Neuronal stem cell (in vitro differentiated cells): Measurements from ENCODE around the gene ZNF827.

Experiments used
- DNase-seq: peaks from one replicate; pipeline ENCODE4 v3.0.0-alpha.2; 2013; ENCODE audit warnings: low spot score
- H2AFZ ChIP-seq: one replicate; pipeline ENCODE4 v1.6.1; 2013; ENCODE audit warnings: mild to moderate bottlenecking, low read length, inconsistent platforms
- H2AK5ac ChIP-seq: 2 replicates; pipeline ENCODE4 v1.6.1; 2013; ENCODE audit warnings: low read depth, mild to moderate bottlenecking, inconsistent platforms, low read length, moderate library complexity, mixed read lengths
- H2BK120ac ChIP-seq: 2 replicates; pipeline ENCODE4 v1.6.1; 2013; ENCODE audit warnings: low read depth, mild to moderate bottlenecking, inconsistent platforms, low read length, moderate library complexity, mixed read lengths
- H2BK12ac ChIP-seq: one replicate; pipeline ENCODE4 v1.6.1; 2013; ENCODE audit warnings: low read length, inconsistent platforms
- H2BK15ac ChIP-seq: 2 replicates; pipeline ENCODE4 v1.6.1; 2013; ENCODE audit warnings: mild to moderate bottlenecking, low read length, inconsistent platforms, mixed read lengths
- H2BK5ac ChIP-seq: one replicate; pipeline ENCODE4 v1.6.1; 2013; ENCODE audit warnings: inconsistent platforms, mild to moderate bottlenecking, low read length, moderate library complexity
- H3K14ac ChIP-seq: one replicate; pipeline ENCODE4 v1.6.1; 2013; ENCODE audit warnings: low read length, inconsistent platforms
- H3K18ac ChIP-seq: 2 replicates; pipeline ENCODE4 v1.6.1; 2013; ENCODE audit warnings: low read length, inconsistent platforms
- H3K23ac ChIP-seq: 2 replicates; pipeline ENCODE4 v1.6.1; 2013; ENCODE audit warnings: low read depth, mild to moderate bottlenecking, mixed read lengths, low read length, inconsistent platforms; ENCODE audit not compliant: poor library complexity
- H3K27ac ChIP-seq: replicated peaks from 3 replicates; pipeline ENCODE4 v1.5.1; 2013; ENCODE audit warnings: low read length, inconsistent platforms
- H3K27me3 ChIP-seq, 3 experiments: 2 replicates each; pipeline ENCODE4 v1.6.1; 2013; ENCODE audit warnings: low read length in 3 of 3, mild to moderate bottlenecking in 2 of 3, inconsistent platforms in 1 of 3, low read depth in 1 of 3, mixed read lengths in 1 of 3, moderate library complexity in 1 of 3; ENCODE audit not compliant: control insufficient read depth in 3 of 3, insufficient read depth in 3 of 3
- H3K36me3 ChIP-seq, 2 donors: replicated peaks in 1 of 2; 2 replicates each; pipeline ENCODE4 v1.6.1; 2013; ENCODE audit warnings: low read length in 2 of 2; ENCODE audit not compliant: control insufficient read depth in 2 of 2, insufficient read depth in 2 of 2
- H3K4ac ChIP-seq: 2 replicates; pipeline ENCODE4 v1.6.1; 2013; ENCODE audit warnings: inconsistent platforms, mild to moderate bottlenecking, low read length, moderate library complexity
- H3K4me1 ChIP-seq, 2 donors: 1 replicate in 1 of 2; 2 replicates in 1 of 2; pipeline ENCODE4 v1.6.1; 2013; ENCODE audit warnings: low read length in 2 of 2, low read depth in 1 of 2; ENCODE audit not compliant: control insufficient read depth in 2 of 2, insufficient read depth in 1 of 2
- H3K4me2 ChIP-seq: one replicate; pipeline ENCODE4 v1.6.1; 2013; ENCODE audit warnings: mild to moderate bottlenecking, low read length, inconsistent platforms; ENCODE audit not compliant: insufficient read depth, poor library complexity, severe bottlenecking
- H3K4me3 ChIP-seq, 2 donors: 2 replicates each; pipeline ENCODE4 v1.5.1; 2013; ENCODE audit warnings: low read length in 2 of 2, mild to moderate bottlenecking in 2 of 2, inconsistent platforms in 1 of 2, moderate library complexity in 1 of 2
- H3K79me1 ChIP-seq: one replicate; pipeline ENCODE4 v1.6.1; 2013; ENCODE audit warnings: low read depth, mild to moderate bottlenecking, inconsistent platforms, low read length, moderate library complexity
- H3K9ac ChIP-seq: one replicate; pipeline ENCODE4 v1.6.1; 2013; ENCODE audit warnings: mild to moderate bottlenecking, low read depth, low read length, inconsistent platforms; ENCODE audit not compliant: poor library complexity
- H3K9me3 ChIP-seq, 2 donors: replicated peaks in 1 of 2; 2 replicates each; pipeline versions ENCODE3 to v1.6.1; 2013; ENCODE audit warnings: low read length in 2 of 2, mild to moderate bottlenecking in 2 of 2, inconsistent platforms in 1 of 2, low read depth in 1 of 2, mixed read lengths in 1 of 2, moderate library complexity in 1 of 2; ENCODE audit not compliant: control insufficient read depth in 2 of 2, insufficient read depth in 1 of 2
- H4K8ac ChIP-seq: one replicate; pipeline ENCODE4 v1.6.1; 2013; ENCODE audit warnings: low read depth, mild to moderate bottlenecking, inconsistent platforms, low read length, moderate library complexity
- H4K91ac ChIP-seq: one replicate; pipeline ENCODE4 v1.6.1; 2013; ENCODE audit warnings: low read length, low read depth, mild to moderate bottlenecking, inconsistent platforms; ENCODE audit not compliant: poor library complexity
- WGBS, 2 donors: extraction: QIAGEN DNeasy Blood & Tissue Kit; methylation state at CpG; one replicate each; pipeline ENCODE4 v1.1.7; 2013; ENCODE audit warnings: missing lambda C conversion rate in 2 of 2, mixed read lengths in 1 of 2; ENCODE audit not compliant: insufficient read length in 2 of 2, insufficient replicate concordance in 1 of 2; ENCODE audit errors: extremely low coverage in 2 of 2; 5-methylcytosine and 5-hydroxymethylcytosine counted together

ZNF827 gene

GRCh38 chr4:145933134-145933533, 5.5 kb downstream of the ZNF827 start:
- H2AK5ac ChIP-seq: no peak overlapping the region
- H2BK12ac ChIP-seq: no peak overlapping the region
- H3K4ac ChIP-seq: no peak overlapping the region
- no peak overlapping the region for H3K4me2 ChIP-seq
- H3K9ac ChIP-seq: no peak overlapping the region
- no peak overlapping the region for H3K27ac ChIP-seq
- H3K9me3 ChIP-seq: no peaks in the 10 kb centered on the region
- peaks cover 0 to 26% of the 10 kb centered on the region in 2 donors for H3K36me3 ChIP-seq
- H3K4me1 ChIP-seq: peaks cover 5 to 18% of the 10 kb centered on the region in 2 donors
- WGBS, 2 donors: no CpG with 5 or more reads among the region's 2 CpGs
- H2AFZ ChIP-seq: no peak overlapping the region
- H3K79me1 ChIP-seq: peaks cover 2% of the 10 kb centered on the region
- H4K91ac ChIP-seq: no peak overlapping the region
- H3K14ac ChIP-seq: no peak overlapping the region
- no peak overlapping the region for H4K8ac ChIP-seq
- H3K4me3 ChIP-seq: no peak overlapping the region
- no peak overlapping the region for H2BK15ac ChIP-seq
- no peak overlapping the region for H3K23ac ChIP-seq
- DNase-seq: no peak
- H3K27me3 ChIP-seq: peaks cover 0 to 14% (median 0%) of the 10 kb centered on the region in 3 experiments
- H2BK120ac ChIP-seq: no peak overlapping the region
- H2BK5ac ChIP-seq: no peak overlapping the region
- no peak overlapping the region for H3K18ac ChIP-seq

GRCh38 chr4:145931403-145931802, 7.2 kb downstream of the ZNF827 start:
- H3K79me1 ChIP-seq: peaks cover 2% of the 10 kb centered on the region
- no peaks in the 10 kb centered on the region for H3K9me3 ChIP-seq
- H2BK5ac ChIP-seq: no peak overlapping the region
- H3K27ac ChIP-seq: no peak overlapping the region
- no peak overlapping the region for H2BK12ac ChIP-seq
- H3K4me1 ChIP-seq: peaks cover 5 to 18% of the 10 kb centered on the region in 2 donors
- H3K18ac ChIP-seq: no peak overlapping the region
- H3K9ac ChIP-seq: no peak overlapping the region
- no peak overlapping the region for H4K8ac ChIP-seq
- H3K36me3 ChIP-seq: peaks cover 0 to 26% of the 10 kb centered on the region in 2 donors
- no peak overlapping the region for H3K4me3 ChIP-seq
- no peak overlapping the region for H3K14ac ChIP-seq
- H3K4ac ChIP-seq: no peak overlapping the region
- H2AK5ac ChIP-seq: no peak overlapping the region
- no peak overlapping the region for H4K91ac ChIP-seq
- DNase-seq: no peak
- H2BK15ac ChIP-seq: no peak overlapping the region
- peaks cover 0 to 14% (median 0%) of the 10 kb centered on the region in 3 experiments for H3K27me3 ChIP-seq
- H2AFZ ChIP-seq: no peak overlapping the region
- no peak overlapping the region for H2BK120ac ChIP-seq
- H3K4me2 ChIP-seq: no peak overlapping the region
- no CpG with 5 or more reads among the region's 2 CpGs for WGBS, 2 donors
- H3K23ac ChIP-seq: no peak overlapping the region

- peaks cover 0 to 28% of the 10 kb centered on the region in 2 donors for H3K36me3 ChIP-seq
- no peak overlapping the region for H3K23ac ChIP-seq
- H2AK5ac ChIP-seq: no peak overlapping the region
- peaks cover under 1 to 18% of the 10 kb centered on the region in 2 donors for H3K4me1 ChIP-seq
- no peak overlapping the region for H3K14ac ChIP-seq
- no peak overlapping the region for H3K4me3 ChIP-seq
- H2BK12ac ChIP-seq: no peak overlapping the region
- no peak overlapping the region for H3K4ac ChIP-seq
- H2BK120ac ChIP-seq: no peak overlapping the region
- no peaks in the 10 kb centered on the region for H3K79me1 ChIP-seq
- H3K27me3 ChIP-seq: peaks cover 0 to 7% (median 0%) of the 10 kb centered on the region in 3 experiments
- H4K91ac ChIP-seq: no peak overlapping the region
- WGBS, 2 donors: no CpG with 5 or more reads among the region's 8 CpGs
- H3K27ac ChIP-seq: no peak overlapping the region
- no peak overlapping the region for H3K4me2 ChIP-seq
- no peak overlapping the region for H3K18ac ChIP-seq
- DNase-seq: no peak
- H3K9me3 ChIP-seq: no peaks in the 10 kb centered on the region
- no peak overlapping the region for H3K9ac ChIP-seq
- no peak overlapping the region for H4K8ac ChIP-seq
- H2AFZ ChIP-seq: no peak overlapping the region
- no peak overlapping the region for H2BK15ac ChIP-seq
- no peak overlapping the region for H2BK5ac ChIP-seq
These were observed 8.0 kb downstream of the ZNF827 start for GRCh38 chr4:145930592-145930991.

GRCh38 chr4:145929415-145930178, 9.0 kb downstream of the ZNF827 start:
- Histone ChIP-seq H3K36me3 (peaks cover 0 to 31% of the 10 kb centered on the region in 2 donors), H4K8ac (no peak overlapping the region), H3K4me3 (no peak overlapping the region), H3K18ac (no peak overlapping the region), H2BK120ac (no peak overlapping the region), H3K27ac (no peak overlapping the region), H3K4ac (no peak overlapping the region), H3K4me2 (no peak overlapping the region), H2AFZ (no peak overlapping the region), H2BK15ac (no peak overlapping the region), H4K91ac (no peak overlapping the region), H3K27me3 (peaks cover 0 to 3% (median 0%) of the 10 kb centered on the region in 3 experiments), H2BK12ac (no peak overlapping the region), H3K23ac (no peak overlapping the region), H2BK5ac (no peak overlapping the region), H3K14ac (no peak overlapping the region), H2AK5ac (no peak overlapping the region), H3K4me1 (peaks cover 0 to 17% of the 10 kb centered on the region in 2 donors), H3K9me3 (peaks cover 0 to 5% of the 10 kb centered on the region in 2 donors), H3K79me1 (no peaks in the 10 kb centered on the region), H3K9ac (no peak overlapping the region)
- no peak for DNase-seq
- no CpG with 5 or more reads among the region's 2 CpGs for WGBS, 2 donors
